H1 (cell line): ENCODE measurements around the gene GUCY2D. TPM values are rescaled to one million over a fixed set of nuclear protein-coding genes. Genes with fewer than 3 reads are reported as not detected.
A peak's percentile ranks its signal among the peaks of the same experiment; 100 is the strongest.

Source experiments
- CTCF ChIA-PET: fragments of 300-600 bp; sonication (Branson Sonifier 250); formaldehyde crosslinking; loops from one replicate; lab custom pipeline; 2021; ENCODE audit not compliant: partially characterized antibody; lab: Charles Lee
- POLR2A ChIA-PET: fragments of 300-600 bp; sonication (Branson Sonifier 250); formaldehyde crosslinking; loops from one replicate; lab custom pipeline; 2021; ENCODE audit warnings: inconsistent platforms; ENCODE audit not compliant: partially characterized antibody; lab: Charles Lee
- DNase-seq, 2 experiments: peaks; one replicate each; pipeline versions ENCODE4 v3.0.0 to v3.0.0-alpha.2; 2010 to 2022; ENCODE audit warnings: low spot score in 2 of 2, low read depth in 1 of 2, mixed read lengths in 1 of 2
- FAIRE-seq: peaks from 2 replicates; lab custom pipeline; 2011; peaks lifted over from hg19 to GRCh38; lab: Jason Lieb, UNC
- H2AFZ ChIP-seq: 2 replicates; pipeline ENCODE4 v1.8.1; 2012; ENCODE audit warnings: low read length, inconsistent platforms
- H2AK5ac ChIP-seq: 2 replicates; pipeline ENCODE4 v1.6.1; 2013; ENCODE audit warnings: low read depth, low read length
- H2BK120ac ChIP-seq: replicated peaks from 2 replicates; pipeline ENCODE3; 2013; ENCODE audit warnings: low read depth, low read length, inconsistent platforms
- H2BK12ac ChIP-seq: 2 replicates; pipeline ENCODE4 v1.6.1; 2013; ENCODE audit warnings: low read depth, low read length
- H2BK15ac ChIP-seq: 2 replicates; pipeline ENCODE4 v1.6.1; 2013; ENCODE audit warnings: low read length
- H2BK20ac ChIP-seq: 2 replicates; pipeline ENCODE4 v1.6.1; 2013; ENCODE audit warnings: low read length
- H2BK5ac ChIP-seq: 2 replicates; pipeline ENCODE4 v1.6.1; 2013; ENCODE audit warnings: low read depth, low read length
- H3K14ac ChIP-seq: 2 replicates; pipeline ENCODE4 v1.6.1; 2013; ENCODE audit warnings: inconsistent platforms; ENCODE audit not compliant: insufficient read length
- H3K18ac ChIP-seq: 2 replicates; pipeline ENCODE4 v1.6.1; 2013; ENCODE audit warnings: low read length; ENCODE audit errors: extremely low read depth
- H3K23ac ChIP-seq: 2 replicates; pipeline ENCODE4 v1.6.1; 2013; ENCODE audit warnings: inconsistent platforms; ENCODE audit not compliant: insufficient read length
- H3K23me2 ChIP-seq: 2 replicates; pipeline ENCODE4 v1.6.1; 2013; ENCODE audit warnings: low read depth, low read length
- H3K27ac ChIP-seq: 2 replicates; pipeline ENCODE4 v1.6.1; 2011; ENCODE audit warnings: low read depth, low read length, inconsistent platforms
- H3K27me3 ChIP-seq, 4 experiments: replicated peaks in 1 of 4; 1 replicate in 1 of 4; 2 replicates in 3 of 4; pipeline versions ENCODE4 v1.6.1 to v1.8.1; 2011 to 2013; ENCODE audit warnings: low read length in 3 of 4, mild to moderate bottlenecking in 3 of 4, inconsistent platforms in 2 of 4, mixed read lengths in 2 of 4, moderate library complexity in 1 of 4; ENCODE audit not compliant: control insufficient read depth in 3 of 4, insufficient read depth in 3 of 4; ENCODE audit errors: extremely low read depth in 1 of 4
- H3K36me3 ChIP-seq, 4 experiments: 2 replicates each; pipeline versions ENCODE4 v1.6.1 to v1.8.1; 2011 to 2013; ENCODE audit warnings: mild to moderate bottlenecking in 4 of 4, low read length in 3 of 4, moderate library complexity in 2 of 4, control low read depth in 1 of 4, inconsistent platforms in 1 of 4; ENCODE audit not compliant: insufficient read depth in 4 of 4, control insufficient read depth in 2 of 4
- H3K4ac ChIP-seq: replicated peaks from 2 replicates; pipeline ENCODE3; 2013; ENCODE audit warnings: low read length, low read depth, mixed read lengths, inconsistent platforms; ENCODE audit not compliant: insufficient read length
- H3K4me1 ChIP-seq, 4 experiments: replicated peaks in 1 of 4; 1 replicate in 1 of 4; 2 replicates in 3 of 4; pipeline versions ENCODE4 v1.6.1 to v1.8.1; 2011 to 2013; ENCODE audit warnings: low read length in 3 of 4, inconsistent platforms in 2 of 4, mixed read lengths in 1 of 4; ENCODE audit not compliant: insufficient read depth in 4 of 4, control insufficient read depth in 3 of 4
- H3K4me2 ChIP-seq, 2 experiments: 2 replicates each; pipeline versions ENCODE4 v1.6.1 to v1.8.1; 2011 to 2013; ENCODE audit warnings: low read depth in 2 of 2, low read length in 2 of 2, control low read depth in 1 of 2, inconsistent platforms in 1 of 2, mild to moderate bottlenecking in 1 of 2; ENCODE audit not compliant: insufficient read depth in 1 of 2
- H3K4me3 ChIP-seq, 4 experiments: fragments of 200-600, 300-600 bp in 1 of 4; sonication (generic), shearing (Covaris generic), sonication (Bioruptor Twin) in 1 of 4; 2 replicates each; pipeline versions ENCODE4 v1.5.1 to v1.8.1; 2011 to 2016; ENCODE audit warnings: low read length in 4 of 4, low read depth in 3 of 4, control low read depth in 2 of 4, inconsistent platforms in 2 of 4, mild to moderate bottlenecking in 2 of 4, mixed read lengths in 1 of 4, moderate library complexity in 1 of 4; ENCODE audit not compliant: insufficient read depth in 2 of 4; ENCODE audit errors: extremely low read depth in 1 of 4
- H3K56ac ChIP-seq: replicated peaks from 2 replicates; pipeline ENCODE3; 2013; ENCODE audit warnings: low read depth, mild to moderate bottlenecking, mixed read lengths, low read length, inconsistent platforms; ENCODE audit not compliant: insufficient read length
- H3K79me1 ChIP-seq: 2 replicates; pipeline ENCODE4 v1.6.1; 2013; ENCODE audit warnings: low read depth, low read length, control low read depth
- H3K79me2 ChIP-seq, 2 experiments: 2 replicates each; pipeline versions ENCODE4 v1.6.1 to v1.8.1; 2012 to 2013; ENCODE audit warnings: low read length in 2 of 2, mild to moderate bottlenecking in 2 of 2, inconsistent platforms in 1 of 2; ENCODE audit not compliant: insufficient read depth in 2 of 2, control insufficient read depth in 1 of 2
- H3K9ac ChIP-seq, 4 experiments: replicated peaks in 1 of 4; 1 replicate in 1 of 4; 2 replicates in 3 of 4; pipeline versions ENCODE4 v1.6.1 to v1.8.1; 2011 to 2013; ENCODE audit warnings: low read depth in 3 of 4, low read length in 3 of 4, control low read depth in 2 of 4, mild to moderate bottlenecking in 2 of 4, moderate library complexity in 2 of 4, inconsistent platforms in 1 of 4; ENCODE audit errors: extremely low read depth in 1 of 4
- H3K9me3 ChIP-seq, 2 experiments: 2 replicates each; pipeline versions ENCODE4 v1.6.1 to v1.8.1; 2012 to 2013; ENCODE audit warnings: mild to moderate bottlenecking in 2 of 2, moderate library complexity in 2 of 2, control low read depth in 1 of 2, inconsistent platforms in 1 of 2, low read depth in 1 of 2, low read length in 1 of 2, mixed read lengths in 1 of 2; ENCODE audit not compliant: insufficient read depth in 2 of 2
- H4K20me1 ChIP-seq, 2 experiments: replicated peaks in 1 of 2; 2 replicates each; pipeline versions ENCODE3 to v1.8.1; 2011 to 2013; ENCODE audit warnings: inconsistent platforms in 2 of 2, low read length in 2 of 2, mild to moderate bottlenecking in 1 of 2; ENCODE audit not compliant: insufficient read depth in 2 of 2, control insufficient read depth in 1 of 2
- H4K5ac ChIP-seq: 2 replicates; pipeline ENCODE4 v1.6.1; 2013; ENCODE audit warnings: low read length, low read depth, mixed read lengths, inconsistent platforms; ENCODE audit not compliant: insufficient read length
- H4K8ac ChIP-seq: 2 replicates; pipeline ENCODE4 v1.8.0; 2013; ENCODE audit warnings: mild to moderate bottlenecking, moderate library complexity, low read length, inconsistent platforms; ENCODE audit not compliant: insufficient read depth; ENCODE audit errors: extremely low read depth
- H4K91ac ChIP-seq: replicated peaks from 2 replicates; pipeline ENCODE3; 2013; ENCODE audit warnings: low read length, mixed read lengths, inconsistent platforms; ENCODE audit not compliant: insufficient read length
- KDM5A ChIP-seq: fragments of 200-600 bp; IDR thresholded peaks from 2 replicates; pipeline ENCODE4 v1.7.1; 2012; ENCODE audit warnings: mild to moderate bottlenecking, low read length, inconsistent platforms, mixed read lengths
- WGBS, 2 experiments: shearing (Covaris generic) in 1 of 2; methylation state at CpG; one replicate each; pipeline versions ENCODE4 v1.1.6 to v1.1.7; 2013 to 2015; ENCODE audit warnings: low lambda C conversion rate in 2 of 2, mixed read lengths in 2 of 2, inconsistent platforms in 1 of 2, low coverage in 1 of 2, missing lambda C conversion rate in 1 of 2; ENCODE audit not compliant: insufficient replicate concordance in 2 of 2, insufficient coverage in 1 of 2, insufficient read length in 1 of 2; ENCODE audit errors: extremely low coverage in 1 of 2, missing lambda C conversion rate in 1 of 2; 5-methylcytosine and 5-hydroxymethylcytosine counted together
- polyA plus RNA-seq, 7 experiments: library from polyadenylated mRNA; depleted of rRNA in 3 of 7; stranded (reverse) in 5 of 7; unstranded in 2 of 7; fragments of >200 nt in 5 of 7; fragments of 200-250 nt in 2 of 7; gene quantifications; 1 replicate in 5 of 7; 2 replicates in 1 of 7; 4 replicates in 1 of 7; pipeline versions ENCODE4 v1.2.1 to v1.2.3, GENCODE V29; 2011 to 2013; ENCODE audit warnings: missing spikeins in 2 of 7, mixed read lengths in 2 of 7
- total RNA-seq: library from RNA; stranded (reverse); fragmentation: NEBNext Ultra II Directional; extraction: Animal tissue kit (Norgen Biotek cat#: 25700); gene quantifications from 2 replicates; pipeline ENCODE4 v1.2.1, GENCODE V29; 2021
- TF ChIP-seq, protein P1 (sequence below): IDR thresholded peaks from 2 replicates; pipeline ENCODE4 v1.6.1; 2012; ENCODE audit warnings: inconsistent platforms

GUCY2D gene
- total and polyA plus RNA-seq, 2 of the 8 experiments (the other 6 are each of a cell fraction or from before 2014, with no cell fraction given) = 0.20 to 0.48 TPM

DNA sequence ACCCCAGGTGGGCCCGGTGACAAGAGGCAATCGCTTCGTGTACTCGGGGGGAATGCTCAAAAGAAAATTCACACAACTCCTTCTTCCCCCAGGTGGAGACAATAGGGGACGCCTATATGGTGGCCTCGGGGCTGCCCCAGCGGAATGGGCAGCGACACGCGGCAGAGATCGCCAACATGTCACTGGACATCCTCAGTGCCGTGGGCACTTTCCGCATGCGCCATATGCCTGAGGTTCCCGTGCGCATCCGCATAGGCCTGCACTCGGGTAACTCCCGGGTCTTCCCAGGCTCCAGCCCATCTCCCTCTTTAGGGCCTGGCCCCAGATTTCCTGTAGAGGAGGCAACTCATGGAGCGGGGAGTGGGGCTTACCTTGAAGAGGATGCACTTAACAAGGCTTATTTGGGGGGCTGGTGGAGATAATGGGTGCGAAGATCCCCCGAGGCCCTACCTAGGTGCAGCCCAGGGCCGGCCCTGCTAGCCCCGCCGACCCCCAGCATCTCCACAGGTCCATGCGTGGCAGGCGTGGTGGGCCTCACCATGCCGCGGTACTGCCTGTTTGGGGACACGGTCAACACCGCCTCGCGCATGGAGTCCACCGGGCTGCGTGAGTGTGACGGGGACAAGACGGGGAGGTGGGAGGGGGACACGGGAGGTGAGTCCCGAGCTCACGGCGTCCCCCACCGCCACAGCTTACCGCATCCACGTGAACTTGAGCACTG, 13.0 kb downstream of the GUCY2D start:
- H2BK120ac ChIP-seq = no peak overlapping the region
- 0 out of 2 replicates have a peak overlapping the region, but pooled peaks have one; percentile 23 for H2BK12ac ChIP-seq
- peak overlapping the region; percentile 94; the same call in 1 of the 2 replicates for H2AFZ ChIP-seq
- no peaks in the 10 kb centered on the region for H4K20me1 ChIP-seq
- peak overlapping the region; percentile 72 for H3K4ac ChIP-seq
- peaks cover 0 to 5% (median 0%) of the 10 kb centered on the region in 4 experiments; a peak in 2 of 7 replicates for H3K4me1 ChIP-seq
- no peak for FAIRE-seq
- H4K5ac ChIP-seq = no peak overlapping the region
- H4K91ac ChIP-seq = no peak overlapping the region
- H3K23me2 ChIP-seq = peaks cover 8% of the 10 kb centered on the region; the same call in 1 of the 2 replicates
- TF ChIP-seq, protein P1, sequence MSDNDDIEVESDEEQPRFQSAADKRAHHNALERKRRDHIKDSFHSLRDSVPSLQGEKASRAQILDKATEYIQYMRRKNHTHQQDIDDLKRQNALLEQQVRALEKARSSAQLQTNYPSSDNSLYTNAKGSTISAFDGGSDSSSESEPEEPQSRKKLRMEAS = peak; percentile 8; the same call in 1 of the 2 replicates
- TF ChIP-seq KDM5A = no peak
- DNase-seq = no peak
- no peaks in the 10 kb centered on the region for H3K9me3 ChIP-seq
- no peak overlapping the region for H2BK20ac ChIP-seq
- H3K27ac ChIP-seq = no peak overlapping the region
- peaks cover 5 to 35% (median 21%) of the 10 kb centered on the region in 4 experiments for H3K27me3 ChIP-seq
- POLR2A ChIA-PET = interaction anchor here (1.1 to 3.0 kb wide), 4 partner anchors 9 to 13 kb away, joined by 3 to 12 read pairs (median 3); partner anchors contain the start of gene GUCY2D
- H3K23ac ChIP-seq = no peak overlapping the region
- no peaks in the 10 kb centered on the region for H3K79me2 ChIP-seq
- H2AK5ac ChIP-seq = no peak overlapping the region
- no peak overlapping the region for H3K9ac ChIP-seq
- peak overlapping the region; percentile 80 to 100 for H3K4me2 ChIP-seq
- peak overlapping the region; percentile 66; the same call in 1 of the 2 replicates for H2BK5ac ChIP-seq
- no peak overlapping the region for H3K14ac ChIP-seq
- 76% methylated on average over 35 of the region's 44 CpGs; no CpG with 5 or more reads in 1 of the 2 experiments for WGBS, 2 experiments
- H3K79me1 ChIP-seq = no peaks in the 10 kb centered on the region
- peak overlapping the region; percentile 53 to 80 (median 66) for H3K4me3 ChIP-seq
- no peak overlapping the region for H3K18ac ChIP-seq
- CTCF ChIA-PET = interaction anchor here (0.6 to 12.8 kb wide), 20 partner anchors 12 to 182 kb away, joined by 3 to 141 read pairs (median 5); partner anchors contain the start of genes ALOX15B, CNTROB, GUCY2D and HES7
- H4K8ac ChIP-seq = peak overlapping the region; percentile 45
- no peak overlapping the region for H2BK15ac ChIP-seq
- no peaks in the 10 kb centered on the region for H3K36me3 ChIP-seq
- no peak overlapping the region for H3K56ac ChIP-seq
